ENCODE measurements around the gene ZBTB4. TPM values are rescaled to one million over a fixed set of nuclear protein-coding genes. Genes with fewer than 3 reads are reported as not detected.

The ZBTB4 gene
- total and polyA plus RNA-seq, 5 experiments from 2014 or later: 16.8 to 104 (median 28.4) TPM

- Mint-ChIP-seq H3K36me3 (no peaks in the 10 kb centered on the region), H3K4me3 (peak overlapping the region; percentile 71 to 96 (median 84)), H3K4me1 (peaks cover 22 to 51% (median 43%) of the 10 kb centered on the region in 4 donors), H3K27me3 (peaks cover 6 to 40% (median 19%) of the 10 kb centered on the region in 5 donors), H3K27ac (peak overlapping the region in 8 of 10 donors; percentile 22 to 98 (median 78)), H3K9me3 (no peaks in the 10 kb centered on the region)
- POLR2A ChIA-PET: interaction anchor here (0.5 to 8.3 kb wide), 28 partner anchors 8 to 249 kb away, joined by 3 to 133 read pairs (median 6); partner anchors contain the start of genes ACAP1, CHRNB1, NLGN2 and PHF23
- DNase-seq (no peak), ATAC-seq (no peak)
These were observed 42.0 kb downstream of the ZBTB4 start for GRCh38 chr17:7437369-7437863.

- Mint-ChIP-seq H3K4me1 (peaks cover 22 to 51% (median 43%) of the 10 kb centered on the region in 4 donors), H3K9me3 (no peaks in the 10 kb centered on the region), H3K4me3 (peak overlapping the region; percentile 90 to 98 (median 95)), H3K27me3 (peaks cover 5 to 34% (median 15%) of the 10 kb centered on the region in 5 donors), H3K36me3 (no peaks in the 10 kb centered on the region), H3K27ac (peak overlapping the region; percentile 83 to 99 (median 98))
- DNase-seq (peak; percentile 71 to 87 (median 82)), ATAC-seq (peak; percentile 68)
- POLR2A ChIA-PET: interaction anchor here (0.5 to 8.3 kb wide), 33 partner anchors 8 to 250 kb away, joined by 3 to 133 read pairs (median 6); partner anchors contain the start of genes ACAP1, CHRNB1, NLGN2 and PHF23
These were observed 42.7 kb downstream of the ZBTB4 start for GRCh38 chr17:7436556-7437368.

- peak overlapping the region; percentile 90 to 98 (median 95) for H3K4me3 Mint-ChIP-seq
- POLR2A ChIA-PET: interaction anchor here (0.5 to 8.3 kb wide), 35 partner anchors 9 to 251 kb away, joined by 3 to 133 read pairs (median 6); partner anchors contain the start of genes ACAP1, CHRNB1, NEURL4 and NLGN2
- no peaks in the 10 kb centered on the region for H3K36me3 Mint-ChIP-seq
- peak; percentile 35 to 37 for ATAC-seq
- H3K4me1 Mint-ChIP-seq: peaks cover 22 to 51% (median 42%) of the 10 kb centered on the region in 4 donors
- no peaks in the 10 kb centered on the region for H3K9me3 Mint-ChIP-seq
- H3K27ac Mint-ChIP-seq: peak overlapping the region; percentile 91 to 99 (median 98)
- peak in 7 of 10 donors; percentile 25 to 77 (median 44) for DNase-seq
- peaks cover 5 to 25% (median 11%) of the 10 kb centered on the region in 5 donors for H3K27me3 Mint-ChIP-seq
These were observed 43.5 kb downstream of the ZBTB4 start for GRCh38 chr17:7435676-7436555.

GRCh38 chr17:7432296-7432695, 47.1 kb downstream of the ZBTB4 start:
- DNase-seq: no peak
- POLR2A ChIA-PET: interaction anchor here (1.6 to 1.9 kb wide), 2 partner anchors 52 to 254 kb away, joined by 5 to 6 read pairs; partner anchors contain the start of genes POLR2A and TP53
- peak overlapping the region in 1 of 10 donors; percentile 15 for H3K27ac Mint-ChIP-seq

GRCh38 chr17:7431231-7431630, 48.2 kb downstream of the ZBTB4 start:
- DNase-seq (no peak), ATAC-seq (no peak)
- Mint-ChIP-seq H3K4me1 (peaks cover 3 to 11% (median 9%) of the 10 kb centered on the region in 4 donors), H3K36me3 (no peaks in the 10 kb centered on the region), H3K9me3 (no peaks in the 10 kb centered on the region), H3K4me3 (no peak overlapping the region), H3K27me3 (no peaks in the 10 kb centered on the region), H3K27ac (no peak overlapping the region)
- POLR2A ChIA-PET: interaction anchor here (0.9 to 1.6 kb wide), 2 partner anchors 27 to 255 kb away, joined by 5 read pairs; partner anchors contain the start of genes TMEM256 and TP53

More at GRCh38 chr17:7432296-7432695, 47.1 kb downstream of the ZBTB4 start:
- ATAC-seq: no peak
- no peaks in the 10 kb centered on the region for H3K9me3 Mint-ChIP-seq
- H3K4me3 Mint-ChIP-seq: no peak overlapping the region
- peaks cover 7 to 20% (median 16%) of the 10 kb centered on the region in 4 donors for H3K4me1 Mint-ChIP-seq
- no peaks in the 10 kb centered on the region for H3K27me3 Mint-ChIP-seq
- no peaks in the 10 kb centered on the region for H3K36me3 Mint-ChIP-seq

GRCh38 chr17:7429722-7430121, 49.7 kb downstream of the ZBTB4 start:
- Mint-ChIP-seq H3K27me3 (no peaks in the 10 kb centered on the region), H3K9me3 (no peaks in the 10 kb centered on the region), H3K4me1 (peaks cover 0 to 1% (median under 1%) of the 10 kb centered on the region in 4 donors), H3K4me3 (no peak overlapping the region), H3K36me3 (no peaks in the 10 kb centered on the region), H3K27ac (no peak overlapping the region)
- no peak for ATAC-seq
- POLR2A ChIA-PET: no interaction called here
- DNase-seq: no peak

GRCh38 chr17:7428557-7428956, 50.9 kb downstream of the ZBTB4 start, which contains the start of gene SPEM3:
TSS of gene SPEM3 (plus strand) at chr17:7428857. CDS start at chr17:7428903, 46 bp downstream.
- no peaks in the 10 kb centered on the region for H3K36me3 Mint-ChIP-seq
- POLR2A ChIA-PET: interaction anchor here (0.6 kb wide), 2 partner anchors 50 to 124 kb away, joined by 3 to 8 read pairs; no protein-coding TSS in a partner anchor
- no peaks in the 10 kb centered on the region for H3K27me3 Mint-ChIP-seq
- no peak within 1 kb of the TSS for H3K4me3 Mint-ChIP-seq
- H3K4me1 Mint-ChIP-seq: peaks cover 0 to 1% (median 0%) of the 10 kb centered on the region in 4 donors
- DNase-seq: no peak
- peak within 1 kb of the TSS in 1 of 10 donors; percentile 75 for H3K27ac Mint-ChIP-seq
- no peak for ATAC-seq
- H3K9me3 Mint-ChIP-seq: no peaks in the 10 kb centered on the region

GRCh38 chr17:7427549-7427948, 51.9 kb downstream of the ZBTB4 start:
- H3K4me3 Mint-ChIP-seq: no peak overlapping the region
- no peaks in the 10 kb centered on the region for H3K27me3 Mint-ChIP-seq
- ATAC-seq (no peak), DNase-seq (no peak)
- peaks cover 0 to 1% (median 0%) of the 10 kb centered on the region in 4 donors for H3K4me1 Mint-ChIP-seq
- H3K27ac Mint-ChIP-seq: peak overlapping the region in 1 of 10 donors; percentile 75
- no peaks in the 10 kb centered on the region for H3K36me3 Mint-ChIP-seq
- POLR2A ChIA-PET: interaction anchor here (1.0 to 1.4 kb wide), 2 partner anchors 56 to 133 kb away, joined by 3 to 4 read pairs; partner anchors contain the start of gene POLR2A
- no peaks in the 10 kb centered on the region for H3K9me3 Mint-ChIP-seq

GRCh38 chr17:7426896-7427489, 52.4 kb downstream of the ZBTB4 start:
- ATAC-seq: no peak
- POLR2A ChIA-PET: interaction anchor here (0.6 to 1.4 kb wide), 3 partner anchors 57 to 134 kb away, joined by 3 to 4 read pairs (median 3); partner anchors contain the start of genes POLR2A and TMEM95

GRCh38 chr17:7426203-7426863, 53.1 kb downstream of the ZBTB4 start:
- H3K27ac Mint-ChIP-seq: no peak overlapping the region
- H3K4me3 Mint-ChIP-seq: no peak overlapping the region
- H3K9me3 Mint-ChIP-seq: no peaks in the 10 kb centered on the region
- POLR2A ChIA-PET: interaction anchor here (1.0 to 1.4 kb wide), 2 partner anchors 57 to 135 kb away, joined by 3 to 4 read pairs; partner anchors contain the start of gene POLR2A
- no peaks in the 10 kb centered on the region for H3K36me3 Mint-ChIP-seq
- no peaks in the 10 kb centered on the region for H3K27me3 Mint-ChIP-seq
- ATAC-seq (no peak), DNase-seq (no peak)
- peaks cover 0 to 1% (median 0%) of the 10 kb centered on the region in 4 donors for H3K4me1 Mint-ChIP-seq

More at GRCh38 chr17:7426896-7427489, 52.4 kb downstream of the ZBTB4 start:
- Mint-ChIP-seq H3K4me1 (peaks cover 0 to 1% (median 0%) of the 10 kb centered on the region in 4 donors), H3K9me3 (no peaks in the 10 kb centered on the region), H3K27ac (no peak overlapping the region), H3K4me3 (no peak overlapping the region), H3K36me3 (no peaks in the 10 kb centered on the region), H3K27me3 (no peaks in the 10 kb centered on the region)
- no peak for DNase-seq

- Mint-ChIP-seq H3K4me1 (peaks cover 0 to 1% (median 0%) of the 10 kb centered on the region in 4 donors), H3K36me3 (no peaks in the 10 kb centered on the region), H3K27me3 (no peaks in the 10 kb centered on the region), H3K4me3 (no peak overlapping the region), H3K27ac (no peak overlapping the region), H3K9me3 (no peaks in the 10 kb centered on the region)
- POLR2A ChIA-PET: interaction anchor here (0.8 kb wide), 1 partner anchor 44 kb away, joined by 4 read pairs; no protein-coding TSS in a partner anchor
- DNase-seq (no peak), ATAC-seq (no peak)
These were observed 53.7 kb downstream of the ZBTB4 start for GRCh38 chr17:7425756-7426155.
